Islet of Langerhans (tissue), 1 donor: ENCODE data around the gene BSN.
A peak's percentile ranks its signal among the peaks of the same experiment; 100 is the strongest.
"Not testable (repeated sequence)": the region's sequence is repeated elsewhere in the genome, so short reads cannot be mapped to it uniquely, and the experiment has no call there.

Experiments used
- FAIRE-seq: peaks from one replicate; lab custom pipeline; 2011; peaks lifted over from hg19 to GRCh38; lab: Jason Lieb, UNC

The BSN gene

GRCh38 chr3:49535971-49536874, 18.1 kb upstream of the BSN start:
- no peak for FAIRE-seq

GRCh38 chr3:49536875-49537533, 17.3 kb upstream of the BSN start:
- FAIRE-seq = no peak

DNA sequence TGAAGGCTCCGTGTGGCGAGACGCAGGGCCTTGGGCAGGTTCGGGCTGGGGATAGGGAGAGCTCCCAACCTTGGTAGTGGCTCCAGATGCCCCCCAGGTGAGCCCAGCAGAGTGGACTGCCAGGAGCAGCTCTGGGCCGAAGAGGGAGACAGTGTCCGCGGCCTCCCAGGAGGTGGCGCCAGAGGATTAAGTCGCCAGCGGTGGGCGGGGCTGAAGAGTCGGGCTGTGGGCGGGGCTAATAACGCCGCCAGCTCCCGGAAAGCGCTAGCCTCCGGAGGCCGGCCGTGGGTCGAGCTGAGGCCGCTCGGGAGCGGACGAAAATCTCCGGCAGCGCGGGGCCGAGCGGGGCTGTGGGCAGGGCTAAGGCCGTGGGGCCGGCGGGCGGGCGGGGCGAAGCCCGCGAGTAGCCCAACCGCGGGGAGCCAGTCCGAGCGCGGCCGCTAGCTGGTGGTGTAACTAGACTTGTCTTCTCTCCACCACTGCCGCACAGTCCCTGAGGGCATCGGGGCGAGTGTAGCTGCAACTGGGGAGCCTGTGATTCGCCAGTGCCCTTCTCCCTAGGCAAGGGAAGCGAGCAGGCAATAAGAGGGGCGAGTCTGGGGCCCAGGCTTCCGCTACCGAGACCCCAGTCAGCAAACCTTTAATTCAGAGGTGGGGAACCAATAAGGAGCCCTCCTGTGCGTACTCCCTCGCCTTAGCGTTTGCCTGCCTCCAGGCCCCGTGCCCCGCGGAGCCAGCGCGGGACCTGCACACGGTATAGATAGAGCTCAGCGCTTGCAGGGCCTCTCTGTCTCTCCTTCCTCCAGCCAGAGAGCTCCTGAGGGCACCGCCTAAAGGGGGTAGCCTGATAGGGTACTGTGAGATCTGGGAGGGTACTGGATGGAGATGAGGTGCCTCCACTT, 14.4 kb upstream of the BSN start:
- no peak for FAIRE-seq

GRCh38 chr3:49552087-49552486, 2.2 kb upstream of the BSN start:
- no peak for FAIRE-seq

DNA sequence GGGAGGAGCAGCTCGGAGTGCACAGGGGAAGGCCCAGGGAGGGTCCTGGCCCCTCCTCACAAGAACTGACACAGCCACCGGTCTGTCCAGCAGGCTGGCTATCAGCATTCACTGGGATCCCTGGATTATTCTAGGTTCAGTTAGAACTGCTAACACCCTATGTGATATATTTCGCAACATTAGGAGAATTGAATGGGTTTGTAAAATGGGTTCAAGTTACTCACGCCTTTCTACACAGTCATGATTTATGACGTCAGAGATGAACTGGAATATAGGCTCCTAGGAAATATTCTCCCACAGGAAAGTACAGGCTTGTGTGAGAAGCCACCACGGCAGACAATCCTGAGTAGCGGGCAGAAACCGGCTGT, 969 bp upstream of the BSN start:
- FAIRE-seq = no peak

DNA sequence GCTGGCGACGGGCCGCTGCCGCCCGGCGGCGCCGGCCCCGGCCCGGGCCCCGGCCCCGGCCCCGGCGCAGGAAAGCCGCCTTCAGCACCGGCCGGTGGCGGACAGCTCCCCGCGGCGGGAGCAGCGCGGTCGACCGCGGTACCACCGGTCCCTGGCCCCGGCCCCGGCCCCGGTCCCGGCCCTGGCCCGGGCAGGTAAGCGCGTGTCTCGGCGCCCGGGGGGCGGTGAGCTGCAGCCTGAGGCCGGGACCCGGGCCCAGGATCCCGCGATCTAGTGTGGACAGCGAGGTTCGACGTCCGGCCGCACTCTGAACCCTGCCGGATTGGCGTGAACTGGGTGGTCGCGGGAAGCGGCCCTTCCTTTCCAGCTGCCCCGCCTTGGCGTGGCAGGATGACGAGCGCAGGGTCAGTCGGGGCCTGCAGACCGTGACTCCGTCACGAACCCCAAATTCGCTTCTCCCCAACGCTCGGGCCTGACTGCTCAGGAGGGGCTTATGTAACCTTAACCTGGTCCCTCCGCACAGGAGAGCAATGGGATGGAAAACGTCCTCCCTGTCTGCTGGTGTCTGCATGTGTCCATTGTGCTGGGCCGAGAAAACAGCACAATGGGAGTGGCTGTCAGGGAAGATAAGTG, 472 bp downstream of the BSN start:
- FAIRE-seq = no peak

DNA sequence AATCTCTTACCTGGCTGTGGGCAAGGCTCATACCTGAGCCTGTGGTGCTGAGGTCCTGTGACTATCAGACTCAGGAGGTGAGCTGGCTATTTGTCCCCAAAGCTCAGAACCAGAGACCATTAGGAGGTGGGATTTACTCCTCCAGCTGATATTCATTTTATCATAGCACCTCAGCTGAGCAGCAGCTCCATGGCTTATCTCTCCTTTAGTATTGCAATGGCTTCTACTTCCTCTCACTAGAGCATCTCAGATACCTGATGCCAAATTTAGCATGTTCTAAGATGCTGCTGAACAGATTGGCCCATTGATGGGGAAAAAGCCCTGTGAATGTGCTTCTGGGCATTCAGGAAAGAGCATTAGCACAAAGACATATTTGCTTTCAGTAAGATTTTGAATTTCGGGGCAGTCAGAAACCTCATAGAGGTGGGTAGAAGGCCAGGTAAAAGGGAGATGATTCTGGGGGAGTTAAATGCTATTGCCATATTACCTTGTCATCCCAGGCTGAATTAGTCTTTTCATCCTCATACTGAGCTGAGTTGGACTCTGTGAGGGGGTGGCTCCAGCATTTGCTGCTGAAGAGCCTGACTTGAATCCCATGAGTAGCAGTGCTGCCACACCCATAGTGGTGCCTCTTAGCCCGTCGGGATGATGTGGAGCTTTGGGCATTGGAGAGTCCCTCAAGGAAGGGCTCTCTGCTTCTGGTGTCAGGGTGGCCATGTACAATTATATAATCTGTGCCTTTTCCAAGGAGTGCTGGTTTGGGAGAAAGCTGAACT, 2.4 kb downstream of the BSN start:
- FAIRE-seq = no peak

DNA sequence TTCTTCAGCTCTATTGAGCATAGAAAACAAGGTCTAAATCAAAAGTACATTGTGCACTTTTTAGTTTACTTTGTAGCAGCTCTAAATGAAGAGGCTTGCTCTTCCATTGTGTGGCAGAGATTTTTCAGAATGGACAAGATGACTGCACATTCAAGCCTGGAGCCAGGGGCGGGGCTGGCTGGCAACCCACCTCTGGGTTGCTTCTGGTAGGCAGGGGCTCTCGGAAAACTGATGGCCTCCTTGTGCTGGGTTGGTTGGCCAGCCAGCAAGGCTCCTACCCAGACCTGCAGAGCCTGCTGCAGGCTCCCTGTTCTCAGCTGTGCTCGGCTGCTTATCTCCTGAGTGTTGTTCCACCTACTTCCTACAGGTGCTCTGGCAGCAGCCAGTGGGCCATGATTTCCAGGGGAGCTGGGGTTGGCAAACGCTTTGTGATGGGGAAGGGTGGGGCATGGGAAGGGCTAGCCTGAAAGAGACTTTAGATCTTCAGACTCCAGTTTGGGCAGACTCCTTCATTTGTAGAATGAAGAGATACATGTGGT, 8.8 kb downstream of the BSN start:
- FAIRE-seq = no peak

DNA sequence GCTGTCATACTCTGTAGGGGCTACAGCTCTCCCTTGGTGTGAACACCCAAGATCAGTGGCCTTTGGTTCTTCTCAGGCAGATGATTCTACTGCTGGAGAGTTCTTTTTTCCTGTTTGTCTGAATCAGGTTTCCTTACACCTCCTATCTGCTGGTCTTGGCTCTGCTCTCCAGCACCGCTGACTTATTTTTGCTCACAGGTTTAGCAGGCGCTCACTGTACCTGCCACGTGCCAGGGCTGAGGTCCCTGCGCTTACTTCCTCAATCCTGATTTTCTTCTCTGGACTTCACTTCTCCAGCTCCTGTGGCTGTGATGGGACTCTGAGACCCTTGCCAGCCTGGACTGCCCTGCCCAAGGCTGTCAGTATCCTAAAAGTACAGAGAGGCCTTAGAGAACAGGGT, 9.5 kb downstream of the BSN start:
- no peak for FAIRE-seq

DNA sequence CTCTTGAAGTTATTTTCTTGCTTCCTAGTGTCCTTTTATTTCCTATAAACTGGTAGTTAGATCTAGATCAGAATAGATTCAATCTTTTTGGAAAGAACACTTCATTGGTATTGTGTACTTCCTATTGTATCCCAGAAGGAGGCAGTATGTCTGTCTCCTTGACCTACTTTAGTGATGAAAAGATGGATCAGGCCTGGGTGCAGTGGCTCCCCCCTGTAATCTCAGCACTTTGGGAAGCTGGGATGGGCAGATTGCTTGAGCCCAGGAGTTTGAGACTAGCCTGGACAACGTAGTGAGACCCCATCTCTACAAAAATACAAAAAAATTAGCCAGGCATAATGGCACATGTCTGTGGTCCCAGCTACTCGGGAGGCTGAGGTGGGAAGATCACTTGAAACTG, 12.0 kb downstream of the BSN start:
- FAIRE-seq = no peak

- FAIRE-seq = no peak
These were observed 13.1 kb downstream of the BSN start for GRCh38 chr3:49567406-49567805.

- FAIRE-seq = peak; percentile 90
These were observed 14.7 kb downstream of the BSN start for GRCh38 chr3:49568965-49569364.

GRCh38 chr3:49570028-49570654, 15.9 kb downstream of the BSN start:
- FAIRE-seq = no peak

GRCh38 chr3:49582177-49582576, 27.9 kb downstream of the BSN start:
- FAIRE-seq = no peak

DNA sequence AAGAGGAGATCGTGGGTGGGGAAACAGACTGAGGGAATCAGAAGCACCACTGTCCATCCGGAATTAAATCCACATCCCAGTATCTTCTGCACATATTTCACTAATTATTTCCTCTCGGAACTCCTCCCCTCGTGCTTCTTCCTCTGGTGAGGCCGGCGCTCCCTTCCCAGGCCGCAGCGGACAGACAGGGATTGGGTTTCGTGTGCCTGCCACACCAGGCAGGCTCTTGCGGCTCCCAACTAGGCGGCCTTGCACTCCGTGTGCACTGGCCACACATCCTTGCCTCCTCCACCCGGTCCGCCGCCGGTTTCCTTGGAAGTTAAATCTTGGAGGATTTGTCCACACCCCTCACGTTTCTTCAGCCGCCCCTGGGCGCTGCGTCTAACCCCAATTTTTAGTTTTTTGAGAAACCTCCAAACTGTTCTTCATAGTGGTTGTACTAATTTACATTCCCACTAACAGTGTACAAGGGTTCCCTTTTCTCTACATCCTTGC, 31.0 kb downstream of the BSN start:
- FAIRE-seq = not testable (repeated sequence)

- no peak for FAIRE-seq
These were observed 37.3 kb downstream of the BSN start for GRCh38 chr3:49591615-49592014.

DNA sequence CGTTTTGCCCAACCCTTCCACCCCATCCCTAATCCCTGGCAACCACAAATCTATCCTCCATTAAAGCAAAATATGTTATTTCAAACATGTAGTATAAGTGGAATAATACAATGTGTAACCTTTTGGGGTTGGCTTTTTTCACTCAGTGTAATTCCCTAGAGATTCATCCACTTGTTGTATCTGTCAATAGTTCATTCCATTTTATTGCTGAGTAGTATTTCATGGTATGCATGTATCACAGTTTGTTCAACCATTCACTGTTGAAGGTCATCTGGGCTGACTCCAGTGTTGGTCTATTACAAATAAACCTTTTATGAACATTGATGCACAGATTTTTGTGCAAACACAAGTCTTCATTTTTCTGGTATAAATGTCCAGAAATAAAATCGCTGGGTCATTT, 38.8 kb downstream of the BSN start:
- FAIRE-seq = peak; percentile 41

- no peak for FAIRE-seq
These were observed 46.5 kb downstream of the BSN start for GRCh38 chr3:49600781-49601180.

- FAIRE-seq = no peak
These were observed 47.2 kb downstream of the BSN start for GRCh38 chr3:49601358-49602048.

GRCh38 chr3:49602049-49602554, 47.8 kb downstream of the BSN start:
- no peak for FAIRE-seq
